Spleen (tissue), 7 donors: ENCODE measurements around the gene SETD7.

ENCODE experiments used
- CTCF ChIP-seq, 11 experiments: fragments of 200-600 bp in 7 of 11; fragments of 450-650 bp in 4 of 11; sonication (generic) in 4 of 11; IDR thresholded peaks in 8 of 11; conservative IDR thresholded peaks in 3 of 11; 1 replicate in 7 of 11; 2 replicates in 4 of 11; pipeline versions ENCODE4 v1.4.0 to v1.8.0; 2016 to 2021; ENCODE audit warnings: antibody characterized with exemption in 11 of 11, inconsistent platforms in 4 of 11, mild to moderate bottlenecking in 1 of 11
- POLR2A ChIP-seq, 3 donors: fragments of 450-650 bp; IDR thresholded peaks; one replicate each; pipeline ENCODE4 v1.5.1; 2017; ENCODE audit warnings: antibody characterized with exemption in 3 of 3, mild to moderate bottlenecking in 1 of 3
- POLR2AphosphoS5 ChIP-seq, 3 donors: sonication (generic); formaldehyde crosslinking; IDR thresholded peaks; one replicate each; pipeline ENCODE4 v1.5.1; 2017; ENCODE audit warnings: antibody characterized with exemption in 3 of 3
- donor health status: DM: no; HTN: no; CAD: no; lungs with moderate emphysema.
- donor health status: DM: no; HTN: no; CAD: no.
- donor health status: DM: no; HTN: no; CAD: no.

GRCh38 chr4:139455126-139455538, 100.9 kb downstream of the SETD7 start:
- TF ChIP-seq POLR2AphosphoS5 (IDR thresholded peaks at IDR 0.05) (no peak), CTCF (IDR thresholded peaks at IDR 0.05 in 8 of 11, conservative IDR thresholded peaks at IDR 0.05 in 3 of 11) (no peak), POLR2A (IDR thresholded peaks at IDR 0.05) (no peak)
